ENCODE measurements around the gene ACSBG1.

DNA sequence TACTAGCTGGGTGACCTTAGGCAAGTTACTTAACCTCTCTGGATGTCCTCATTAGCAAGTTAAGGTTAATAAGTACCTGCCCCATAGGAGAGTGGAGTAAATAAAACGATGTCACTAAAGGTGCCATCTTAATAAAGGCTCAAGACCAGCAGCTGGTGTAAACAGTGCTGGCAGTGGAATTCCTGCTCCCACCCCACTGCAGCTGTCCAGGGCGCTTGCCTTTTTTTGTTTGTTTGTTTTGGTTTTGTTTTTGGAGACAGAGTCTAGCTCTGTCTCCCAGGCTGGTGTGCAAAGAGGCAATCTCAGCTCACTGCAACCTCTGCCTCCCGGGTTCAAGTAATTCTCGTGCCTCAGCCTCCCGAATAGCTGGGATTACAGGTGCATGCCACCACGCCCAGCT, 56.3 kb downstream of the ACSBG1 start:
- TF ChIP-seq, protein P1, sequence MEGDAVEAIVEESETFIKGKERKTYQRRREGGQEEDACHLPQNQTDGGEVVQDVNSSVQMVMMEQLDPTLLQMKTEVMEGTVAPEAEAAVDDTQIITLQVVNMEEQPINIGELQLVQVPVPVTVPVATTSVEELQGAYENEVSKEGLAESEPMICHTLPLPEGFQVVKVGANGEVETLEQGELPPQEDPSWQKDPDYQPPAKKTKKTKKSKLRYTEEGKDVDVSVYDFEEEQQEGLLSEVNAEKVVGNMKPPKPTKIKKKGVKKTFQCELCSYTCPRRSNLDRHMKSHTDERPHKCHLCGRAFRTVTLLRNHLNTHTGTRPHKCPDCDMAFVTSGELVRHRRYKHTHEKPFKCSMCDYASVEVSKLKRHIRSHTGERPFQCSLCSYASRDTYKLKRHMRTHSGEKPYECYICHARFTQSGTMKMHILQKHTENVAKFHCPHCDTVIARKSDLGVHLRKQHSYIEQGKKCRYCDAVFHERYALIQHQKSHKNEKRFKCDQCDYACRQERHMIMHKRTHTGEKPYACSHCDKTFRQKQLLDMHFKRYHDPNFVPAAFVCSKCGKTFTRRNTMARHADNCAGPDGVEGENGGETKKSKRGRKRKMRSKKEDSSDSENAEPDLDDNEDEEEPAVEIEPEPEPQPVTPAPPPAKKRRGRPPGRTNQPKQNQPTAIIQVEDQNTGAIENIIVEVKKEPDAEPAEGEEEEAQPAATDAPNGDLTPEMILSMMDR (IDR thresholded peaks at IDR 0.05) = no peak
- no peak for TF ChIP-seq POLR2A (IDR thresholded peaks at IDR 0.05)

Data from esophagus squamous epithelium (tissue), 4 donors.